SK-N-SH treated with all-trans-retinoic acid at 6 μM for 48 hours (cell line): ENCODE data around the gene KIF6.

Source experiments
- ISL1 ChIP-seq: fragments of 250-450 bp; sonication (Bioruptor Pico); IDR thresholded peaks from 2 replicates; pipeline ENCODE4 v2.1.2; 2022; ENCODE audit warnings: mild to moderate bottlenecking, moderate library complexity
- PATZ1 ChIP-seq: fragments of 250-450 bp; sonication (Bioruptor Pico); IDR thresholded peaks from 2 replicates; pipeline ENCODE4 v1.8.0; 2020; ENCODE audit warnings: mild to moderate bottlenecking, moderate library complexity, borderline replicate concordance
- ZC3H10 ChIP-seq: fragments of 250-450 bp; sonication (Bioruptor Pico); IDR thresholded peaks from 2 replicates; pipeline ENCODE4 v1.5.1; 2021; ENCODE audit warnings: mild to moderate bottlenecking, moderate library complexity
- ZFP30 ChIP-seq: fragments of 450-650 bp; formaldehyde crosslinking; IDR thresholded peaks from 2 replicates; pipeline ENCODE4 v1.5.0; 2022; ENCODE audit warnings: mild to moderate bottlenecking, moderate library complexity
- ZNF565 ChIP-seq: fragments of 450-650 bp; formaldehyde crosslinking; conservative IDR thresholded peaks from 2 replicates; pipeline ENCODE4 v1.5.0; 2020; ENCODE audit warnings: low read depth, mild to moderate bottlenecking, moderate library complexity

GRCh38 chr6:39400026-39400425 is 325.2 kb downstream of the KIF6 start:
- TF ChIP-seq PATZ1 (CRISPR knock-in tag) (no peak), ZC3H10 (no peak), ZFP30 (CRISPR knock-in tag) (no peak), ISL1 (no peak), ZNF565 (no peak)
